Small intestine (tissue), 7 donors: ENCODE results near the gene PGAM1. TPM values are rescaled to one million over a fixed set of nuclear protein-coding genes. Genes with fewer than 3 reads are reported as not detected.

Source experiments
- DNase-seq, 2 donors: peaks; one replicate each; pipeline versions ENCODE4 v3.0.0 to v3.0.0-alpha.2; 2013
- FAIRE-seq: peaks from 2 replicates; lab custom pipeline; 2012; peaks lifted over from hg19 to GRCh38; lab: Jason Lieb, UNC
- H3K27ac ChIP-seq, 3 donors: one replicate each; pipeline ENCODE4 v1.5.1; 2013; ENCODE audit warnings: low read length in 2 of 3, mild to moderate bottlenecking in 2 of 3, control low read depth in 1 of 3, inconsistent platforms in 1 of 3, low read depth in 1 of 3, moderate library complexity in 1 of 3
- H3K27me3 ChIP-seq, 3 donors: one replicate each; pipeline ENCODE4 v1.6.1; 2013; ENCODE audit warnings: low read length in 3 of 3, inconsistent platforms in 1 of 3; ENCODE audit not compliant: control insufficient read depth in 3 of 3, insufficient read depth in 3 of 3
- H3K36me3 ChIP-seq, 3 donors: one replicate each; pipeline ENCODE4 v1.6.1; 2013; ENCODE audit warnings: low read length in 3 of 3, inconsistent platforms in 1 of 3, low read depth in 1 of 3, mild to moderate bottlenecking in 1 of 3, moderate library complexity in 1 of 3; ENCODE audit not compliant: control insufficient read depth in 3 of 3, insufficient read depth in 2 of 3
- H3K4me1 ChIP-seq, 3 donors: one replicate each; pipeline ENCODE4 v1.6.1; 2013; ENCODE audit warnings: low read length in 2 of 3, inconsistent platforms in 1 of 3, low read depth in 1 of 3, mild to moderate bottlenecking in 1 of 3, moderate library complexity in 1 of 3; ENCODE audit not compliant: control insufficient read depth in 3 of 3, insufficient read depth in 2 of 3
- H3K4me3 ChIP-seq, 3 donors: one replicate each; pipeline ENCODE4 v1.5.1; 2013; ENCODE audit warnings: low read length in 3 of 3, control low read depth in 1 of 3, inconsistent platforms in 1 of 3, low read depth in 1 of 3, mild to moderate bottlenecking in 1 of 3, moderate library complexity in 1 of 3
- H3K9me3 ChIP-seq, 2 donors: one replicate each; pipeline ENCODE4 v1.6.1; 2013; ENCODE audit warnings: low read depth in 1 of 2, low read length in 1 of 2; ENCODE audit not compliant: control insufficient read depth in 2 of 2, insufficient read depth in 1 of 2
- WGBS, 3 donors: extraction: QIAGEN DNeasy Blood & Tissue Kit; methylation state at CpG; one replicate each; pipeline ENCODE4 v1.1.7; 2013; 5-methylcytosine and 5-hydroxymethylcytosine counted together
- polyA plus RNA-seq, 4 donors: library from polyadenylated mRNA; stranded (reverse) in 3 of 4; unstranded in 1 of 4; fragments of 200-250 nt in 3 of 4; fragments of 120-200 nt in 1 of 4; gene quantifications; one replicate each; pipeline versions ENCODE4 v1.2.1 to v1.2.3, GENCODE V29; 2013
- donor health status: healthy with polysubstance abuse.
- donor health status: control.
- donor health status: control.
- donor health status: Bipolar disorder and iron deficiency.
- donor health status: healthy.

The PGAM1 gene
- polyA plus RNA-seq, 4 donors: 129 to 300 (median 235) TPM

GRCh38 chr10:97481071-97481470, 55.1 kb downstream of the PGAM1 start:
- FAIRE-seq (no peak), DNase-seq (no peak)
- H3K9me3 ChIP-seq: no peaks in the 10 kb centered on the region
- H3K27ac ChIP-seq: no peak overlapping the region
- no peaks in the 10 kb centered on the region for H3K4me1 ChIP-seq
- no peaks in the 10 kb centered on the region for H3K27me3 ChIP-seq
- no peak overlapping the region for H3K4me3 ChIP-seq
- H3K36me3 ChIP-seq: peaks cover 13 to 49% (median 19%) of the 10 kb centered on the region in 3 donors
- 94 to 95% (median 95%) methylated on average over 4 of the region's 4 CpGs for WGBS, 3 donors

DNA sequence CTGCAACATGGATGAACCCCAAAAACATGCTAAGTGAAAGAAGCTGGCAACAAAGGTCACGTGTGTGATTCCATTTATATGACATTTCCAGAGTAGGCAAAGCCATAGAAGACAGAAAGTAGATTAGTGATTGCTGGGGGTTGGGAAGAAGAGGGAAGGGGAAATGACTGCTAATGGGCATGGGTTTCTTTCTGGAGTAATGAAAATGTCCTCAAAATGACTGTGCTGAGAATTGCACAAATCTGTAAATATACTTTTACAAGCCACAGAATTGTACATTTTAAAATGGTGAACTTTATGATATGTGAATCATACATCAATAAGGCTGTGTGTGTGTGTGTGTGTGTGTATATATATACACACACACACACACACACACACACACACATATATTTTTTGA, 56.4 kb downstream of the PGAM1 start:
- no peaks in the 10 kb centered on the region for H3K27me3 ChIP-seq
- no peaks in the 10 kb centered on the region for H3K9me3 ChIP-seq
- H3K4me1 ChIP-seq: no peaks in the 10 kb centered on the region
- no peak overlapping the region for H3K27ac ChIP-seq
- H3K36me3 ChIP-seq: peaks cover 4 to 45% (median 19%) of the 10 kb centered on the region in 3 donors
- DNase-seq (no peak), FAIRE-seq (no peak)
- H3K4me3 ChIP-seq: no peak overlapping the region
- WGBS, 3 donors: 89 to 100% (median 92%) methylated on average over 1 of the region's 1 CpG

Other genes starting within 250 kb of the PGAM1 start
- under 1 TPM in 3 of 4 donors, not detected in 1; under 0.01 to 0.40 (median 0.12) TPM for gene SLIT1, start 240.2 kb upstream of the PGAM1 start, polyA plus RNA-seq
- 10 to 100 TPM in 1 of 4 donors, 1 to 10 TPM in 3; 2.2 to 15.2 (median 3.7) TPM for gene ARHGAP19, start 133.6 kb upstream of the PGAM1 start, polyA plus RNA-seq
- 1 to 10 TPM; 3.8 to 6.1 (median 5.4) TPM for gene FRAT1, start 106.9 kb upstream of the PGAM1 start, polyA plus RNA-seq
- 10 to 100 TPM; 23.2 to 38.2 (median 29.1) TPM for gene FRAT2, start 91.5 kb upstream of the PGAM1 start, polyA plus RNA-seq
- gene RRP12, start 24.9 kb upstream of the PGAM1 start, polyA plus RNA-seq: 10 to 100 TPM in 2 of 4 donors, 1 to 10 TPM in 2; 6.0 to 24.5 (median 12.5) TPM
- gene EXOSC1, start 19.8 kb downstream of the PGAM1 start, polyA plus RNA-seq: 10 to 100 TPM; 33.8 to 47.1 (median 37.9) TPM
- 10 to 100 TPM; 17.0 to 36.0 (median 28.9) TPM for gene ZDHHC16, start 20.0 kb downstream of the PGAM1 start, polyA plus RNA-seq
- 10 to 100 TPM; 44.7 to 55.3 (median 50.5) TPM for gene MMS19, start 72.2 kb downstream of the PGAM1 start, polyA plus RNA-seq
- 1 to 10 TPM; 1.1 to 7.6 (median 4.8) TPM for gene UBTD1, start 72.7 kb downstream of the PGAM1 start, polyA plus RNA-seq
- 1 to 10 TPM in 2 of 4 donors, under 1 TPM in 2; 0.04 to 8.6 (median 2.0) TPM for gene ANKRD2, start 146.6 kb downstream of the PGAM1 start, polyA plus RNA-seq
- 10 to 100 TPM in 1 of 4 donors, under 1 TPM in 3; 0.45 to 12.1 (median 0.66) TPM for gene HOGA1, start 158.2 kb downstream of the PGAM1 start, polyA plus RNA-seq
- gene C10orf62, start 163.5 kb downstream of the PGAM1 start, polyA plus RNA-seq: under 1 TPM in 1 of 4 donors, not detected in 3; 0.41 TPM
- gene MORN4, start 207.3 kb downstream of the PGAM1 start, polyA plus RNA-seq: 10 to 100 TPM in 1 of 4 donors, 1 to 10 TPM in 1, not detected in 2; 4.0 to 15.5 TPM
- gene PI4K2A, start 214.5 kb downstream of the PGAM1 start, polyA plus RNA-seq: 10 to 100 TPM in 3 of 4 donors, 1 to 10 TPM in 1; 9.5 to 34.0 (median 12.0) TPM